Thyroid gland (tissue), 4 donors: ENCODE data around the gene TRIB2. TPM values are rescaled to one million over a fixed set of nuclear protein-coding genes. Genes with fewer than 3 reads are reported as not detected.

Experiments used
- DNase-seq, 2 donors: peaks; one replicate each; pipeline ENCODE4 v3.0.0-alpha.2; 2019
- H3K27ac ChIP-seq, 3 donors: fragments of 200-600 bp; sonication (generic); 1 replicate in 2 of 3; 2 replicates in 1 of 3; pipeline ENCODE4 v1.5.1; 2016 to 2019; ENCODE audit warnings: mild to moderate bottlenecking in 1 of 3, moderate library complexity in 1 of 3
- H3K27me3 ChIP-seq: fragments of 200-600 bp; sonication (generic); one replicate; pipeline ENCODE4 v1.5.1; 2019
- H3K36me3 ChIP-seq, 2 donors: fragments of 200-600 bp; sonication (generic); one replicate each; pipeline ENCODE4 v1.5.1; 2016 to 2019
- H3K4me1 ChIP-seq, 2 donors: fragments of 200-600 bp; sonication (generic); one replicate each; pipeline ENCODE4 v1.5.1; 2017 to 2019
- H3K4me3 ChIP-seq, 3 donors: fragments of 200-600 bp; sonication (generic); replicated peaks in 1 of 3; 1 replicate in 2 of 3; 2 replicates in 1 of 3; pipeline ENCODE4 v1.5.1; 2016; ENCODE audit warnings: mild to moderate bottlenecking in 1 of 3
- H3K9me3 ChIP-seq: fragments of 200-600 bp; sonication (generic); one replicate; pipeline ENCODE4 v1.5.1; 2017
- POLR2A ChIP-seq, 2 donors: fragments of 450-650 bp; IDR thresholded peaks; one replicate each; pipeline ENCODE4 v1.6.1; 2017; ENCODE audit warnings: antibody characterized with exemption in 2 of 2, mild to moderate bottlenecking in 2 of 2, moderate library complexity in 1 of 2
- WGBS, 2 donors: methylation state at CpG; one replicate each; pipeline ENCODE4 v1.1.5; 2017; 5-methylcytosine and 5-hydroxymethylcytosine counted together
- intact Hi-C: fragments of 100-400 bp; cut with DNase I; formaldehyde crosslinking; loops from one replicate; pipeline ENCODE4 v1.15.1; 2023
- total RNA-seq, 4 donors: library from RNA; depleted of rRNA; stranded (reverse); fragments of >200 nt; gene quantifications; one replicate each; pipeline ENCODE4 v1.2.3, GENCODE V29; 2016
- TF ChIP-seq, protein P1 (sequence below), 6 experiments: fragments of 200-600 bp in 3 of 6; fragments of 450-650 bp in 3 of 6; sonication (generic) in 3 of 6; IDR thresholded peaks; one replicate each; pipeline ENCODE4 v1.5.1; 2016 to 2019; ENCODE audit warnings: antibody characterized with exemption in 6 of 6, mild to moderate bottlenecking in 2 of 6, inconsistent platforms in 1 of 6, moderate library complexity in 1 of 6

Gene TRIB2
- total RNA-seq, 4 donors from 2014 or later: 30.8 to 59.8 (median 37.1) TPM

DNA sequence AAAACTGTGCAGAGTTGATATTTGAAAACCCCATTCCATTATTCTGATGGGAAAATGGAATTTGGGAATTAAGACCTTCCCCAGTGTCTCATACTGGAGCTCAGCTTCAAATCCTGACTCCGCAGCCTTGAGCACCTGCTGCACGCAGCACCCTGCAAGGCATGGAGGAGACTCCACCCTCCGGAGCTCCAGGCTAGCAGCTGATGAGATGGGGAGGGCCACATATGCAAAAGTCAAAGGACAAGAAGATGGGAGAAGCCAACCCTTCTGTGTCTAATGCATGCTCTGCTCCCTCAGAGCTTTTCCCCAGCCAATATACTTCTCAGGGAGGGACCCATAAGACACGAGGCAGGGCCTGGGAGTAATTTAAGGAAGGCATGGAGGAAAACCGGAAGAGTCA lies 34.7 kb upstream of the TRIB2 start:
- TF ChIP-seq POLR2A (IDR thresholded peaks at IDR 0.05): no peak
- TF ChIP-seq, protein P1, sequence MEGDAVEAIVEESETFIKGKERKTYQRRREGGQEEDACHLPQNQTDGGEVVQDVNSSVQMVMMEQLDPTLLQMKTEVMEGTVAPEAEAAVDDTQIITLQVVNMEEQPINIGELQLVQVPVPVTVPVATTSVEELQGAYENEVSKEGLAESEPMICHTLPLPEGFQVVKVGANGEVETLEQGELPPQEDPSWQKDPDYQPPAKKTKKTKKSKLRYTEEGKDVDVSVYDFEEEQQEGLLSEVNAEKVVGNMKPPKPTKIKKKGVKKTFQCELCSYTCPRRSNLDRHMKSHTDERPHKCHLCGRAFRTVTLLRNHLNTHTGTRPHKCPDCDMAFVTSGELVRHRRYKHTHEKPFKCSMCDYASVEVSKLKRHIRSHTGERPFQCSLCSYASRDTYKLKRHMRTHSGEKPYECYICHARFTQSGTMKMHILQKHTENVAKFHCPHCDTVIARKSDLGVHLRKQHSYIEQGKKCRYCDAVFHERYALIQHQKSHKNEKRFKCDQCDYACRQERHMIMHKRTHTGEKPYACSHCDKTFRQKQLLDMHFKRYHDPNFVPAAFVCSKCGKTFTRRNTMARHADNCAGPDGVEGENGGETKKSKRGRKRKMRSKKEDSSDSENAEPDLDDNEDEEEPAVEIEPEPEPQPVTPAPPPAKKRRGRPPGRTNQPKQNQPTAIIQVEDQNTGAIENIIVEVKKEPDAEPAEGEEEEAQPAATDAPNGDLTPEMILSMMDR (IDR thresholded peaks at IDR 0.05): no peak
- 88 to 90% methylated on average over 5 of the region's 5 CpGs for WGBS, 2 donors
- Histone ChIP-seq H3K9me3 (no peaks in the 10 kb centered on the region), H3K36me3 (no peaks in the 10 kb centered on the region), H3K27me3 (no peaks in the 10 kb centered on the region), H3K4me1 (no peaks in the 10 kb centered on the region), H3K27ac (no peak overlapping the region), H3K4me3 (no peak overlapping the region)
- no peak for DNase-seq
- intact Hi-C loops: no loop called here

DNA sequence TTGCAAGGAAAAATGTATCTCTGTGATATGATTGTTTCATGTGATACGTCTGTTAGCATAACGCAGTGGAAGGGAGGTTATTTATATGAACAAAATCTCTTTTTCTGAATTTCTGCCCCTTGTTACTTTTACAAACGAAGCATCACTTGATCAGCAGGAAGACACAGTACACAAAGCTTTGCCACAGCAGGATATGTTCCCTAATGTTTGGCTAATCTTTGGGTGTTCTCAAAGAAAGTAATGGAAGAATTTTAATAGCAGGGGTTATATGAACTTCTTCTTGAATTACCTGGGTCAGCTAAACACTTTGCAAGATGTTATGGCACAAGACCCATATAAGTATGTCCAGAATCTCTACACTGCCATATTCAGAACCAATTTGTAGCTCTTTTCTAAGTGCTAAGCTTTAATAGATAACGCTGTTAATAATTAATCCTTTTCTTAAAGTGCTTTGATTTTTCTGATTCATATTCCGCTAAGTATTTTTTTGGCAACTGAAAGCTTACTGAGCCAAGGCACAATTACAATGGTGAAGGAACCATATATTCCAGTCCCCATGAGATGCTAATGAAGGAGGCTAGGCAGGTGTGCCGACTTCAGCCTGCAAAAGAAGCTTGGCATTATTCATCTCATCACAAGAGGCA lies 33.2 kb upstream of the TRIB2 start:
- DNase-seq: no peak
- WGBS, 2 donors: 94 to 96% methylated on average over 6 of the region's 6 CpGs
- Histone ChIP-seq H3K4me3 (no peak overlapping the region), H3K27me3 (no peaks in the 10 kb centered on the region), H3K27ac (no peak overlapping the region), H3K36me3 (no peaks in the 10 kb centered on the region), H3K4me1 (no peaks in the 10 kb centered on the region), H3K9me3 (no peaks in the 10 kb centered on the region)
- intact Hi-C loops: no loop called here
- no peak for TF ChIP-seq POLR2A (IDR thresholded peaks at IDR 0.05)
- TF ChIP-seq, protein P1 (IDR thresholded peaks at IDR 0.05): no peak

GRCh38 chr2:12684471-12684936 lies 32.2 kb upstream of the TRIB2 start:
- Histone ChIP-seq H3K9me3 (no peaks in the 10 kb centered on the region), H3K27ac (no peak overlapping the region), H3K4me3 (no peak overlapping the region), H3K36me3 (no peaks in the 10 kb centered on the region), H3K4me1 (no peaks in the 10 kb centered on the region), H3K27me3 (no peaks in the 10 kb centered on the region)
- TF ChIP-seq, protein P1 (IDR thresholded peaks at IDR 0.05): no peak
- no peak for TF ChIP-seq POLR2A (IDR thresholded peaks at IDR 0.05)
- DNase-seq: no peak
- intact Hi-C loops: no loop called here
- 28 to 29% methylated on average over 5 of the region's 5 CpGs for WGBS, 2 donors

GRCh38 chr2:12685145-12685544 lies 31.6 kb upstream of the TRIB2 start:
- WGBS, 2 donors: 97 to 100% methylated on average over 3 of the region's 3 CpGs
- intact Hi-C loops: no loop called here

GRCh38 chr2:12685956-12686355 lies 30.8 kb upstream of the TRIB2 start:
- no peak for DNase-seq
- no peaks in the 10 kb centered on the region for H3K27me3 ChIP-seq
- H3K27ac ChIP-seq: no peak overlapping the region
- H3K4me3 ChIP-seq: no peak overlapping the region
- no peaks in the 10 kb centered on the region for H3K4me1 ChIP-seq
- WGBS, 2 donors: 94 to 95% methylated on average over 4 to 6 of the region's 6 CpGs
- intact Hi-C loops: no loop called here
- no peaks in the 10 kb centered on the region for H3K36me3 ChIP-seq
- H3K9me3 ChIP-seq: no peaks in the 10 kb centered on the region
- TF ChIP-seq, protein P1 (IDR thresholded peaks at IDR 0.05): no peak
- TF ChIP-seq POLR2A (IDR thresholded peaks at IDR 0.05): no peak

More at GRCh38 chr2:12685145-12685544, 31.6 kb upstream of the TRIB2 start:
- Histone ChIP-seq H3K9me3 (no peaks in the 10 kb centered on the region), H3K36me3 (no peaks in the 10 kb centered on the region), H3K27me3 (no peaks in the 10 kb centered on the region), H3K4me3 (no peak overlapping the region), H3K4me1 (no peaks in the 10 kb centered on the region), H3K27ac (no peak overlapping the region)
- TF ChIP-seq POLR2A (IDR thresholded peaks at IDR 0.05): no peak
- TF ChIP-seq, protein P1 (IDR thresholded peaks at IDR 0.05): no peak
- DNase-seq: no peak
